GM12875 (cell line): ENCODE data around the gene CYP2A6.
"Not testable (repeated sequence)": the region's sequence is repeated elsewhere in the genome, so short reads cannot be mapped to it uniquely, and the experiment has no call there.

Experiments used
- H3K4me3 ChIP-seq: one replicate; pipeline ENCODE4 v1.5.1; 2011; ENCODE audit warnings: low read depth, low read length, control low read depth
- TF ChIP-seq, protein P1 (sequence below): IDR thresholded peaks from 2 replicates; pipeline ENCODE4 v1.5.1; 2011; ENCODE audit warnings: low read depth, mild to moderate bottlenecking, control low read depth, inconsistent platforms, low read length, moderate library complexity, borderline replicate concordance; ENCODE audit not compliant: insufficient read depth

CYP2A6 gene, protein sequence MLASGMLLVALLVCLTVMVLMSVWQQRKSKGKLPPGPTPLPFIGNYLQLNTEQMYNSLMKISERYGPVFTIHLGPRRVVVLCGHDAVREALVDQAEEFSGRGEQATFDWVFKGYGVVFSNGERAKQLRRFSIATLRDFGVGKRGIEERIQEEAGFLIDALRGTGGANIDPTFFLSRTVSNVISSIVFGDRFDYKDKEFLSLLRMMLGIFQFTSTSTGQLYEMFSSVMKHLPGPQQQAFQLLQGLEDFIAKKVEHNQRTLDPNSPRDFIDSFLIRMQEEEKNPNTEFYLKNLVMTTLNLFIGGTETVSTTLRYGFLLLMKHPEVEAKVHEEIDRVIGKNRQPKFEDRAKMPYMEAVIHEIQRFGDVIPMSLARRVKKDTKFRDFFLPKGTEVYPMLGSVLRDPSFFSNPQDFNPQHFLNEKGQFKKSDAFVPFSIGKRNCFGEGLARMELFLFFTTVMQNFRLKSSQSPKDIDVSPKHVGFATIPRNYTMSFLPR

GRCh38 chr19:40850277-40850676, at the start of gene CYP2A6:
TSS of gene CYP2A6 (minus strand) at chr19:40850447. CDS start at chr19:40850426, 21 bp downstream.
- not testable (repeated sequence) for H3K4me3 ChIP-seq

DNA sequence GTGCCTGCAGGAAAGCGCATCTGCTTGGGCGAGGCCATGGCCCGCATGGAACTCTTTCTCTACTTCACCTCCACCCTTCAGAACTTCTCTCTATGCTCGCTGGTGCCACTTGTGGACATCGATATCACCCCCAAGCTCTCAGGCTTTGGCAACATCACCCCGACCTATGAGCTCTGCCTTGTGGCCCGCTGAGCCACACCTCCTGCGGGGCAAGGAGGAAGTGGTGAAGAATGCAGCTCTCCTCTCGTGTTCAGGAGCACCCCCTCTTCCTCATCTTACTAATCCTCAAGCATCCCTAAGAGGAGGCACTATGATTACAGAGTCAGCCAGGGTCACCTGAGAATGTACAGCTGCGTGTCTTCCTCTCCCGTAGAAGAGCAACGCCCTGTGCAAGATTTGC, 49.7 kb upstream of the CYP2A6 start:
- H3K4me3 ChIP-seq, result not testable (repeated sequence)

- not testable (repeated sequence) for H3K4me3 ChIP-seq
These were observed 46.9 kb upstream of the CYP2A6 start for GRCh38 chr19:40896843-40897789.

GRCh38 chr19:40896418-40896796, 46.2 kb upstream of the CYP2A6 start:
- TF ChIP-seq, protein P1, sequence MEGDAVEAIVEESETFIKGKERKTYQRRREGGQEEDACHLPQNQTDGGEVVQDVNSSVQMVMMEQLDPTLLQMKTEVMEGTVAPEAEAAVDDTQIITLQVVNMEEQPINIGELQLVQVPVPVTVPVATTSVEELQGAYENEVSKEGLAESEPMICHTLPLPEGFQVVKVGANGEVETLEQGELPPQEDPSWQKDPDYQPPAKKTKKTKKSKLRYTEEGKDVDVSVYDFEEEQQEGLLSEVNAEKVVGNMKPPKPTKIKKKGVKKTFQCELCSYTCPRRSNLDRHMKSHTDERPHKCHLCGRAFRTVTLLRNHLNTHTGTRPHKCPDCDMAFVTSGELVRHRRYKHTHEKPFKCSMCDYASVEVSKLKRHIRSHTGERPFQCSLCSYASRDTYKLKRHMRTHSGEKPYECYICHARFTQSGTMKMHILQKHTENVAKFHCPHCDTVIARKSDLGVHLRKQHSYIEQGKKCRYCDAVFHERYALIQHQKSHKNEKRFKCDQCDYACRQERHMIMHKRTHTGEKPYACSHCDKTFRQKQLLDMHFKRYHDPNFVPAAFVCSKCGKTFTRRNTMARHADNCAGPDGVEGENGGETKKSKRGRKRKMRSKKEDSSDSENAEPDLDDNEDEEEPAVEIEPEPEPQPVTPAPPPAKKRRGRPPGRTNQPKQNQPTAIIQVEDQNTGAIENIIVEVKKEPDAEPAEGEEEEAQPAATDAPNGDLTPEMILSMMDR, result no peak
- H3K4me3 ChIP-seq, result no peak overlapping the region

DNA sequence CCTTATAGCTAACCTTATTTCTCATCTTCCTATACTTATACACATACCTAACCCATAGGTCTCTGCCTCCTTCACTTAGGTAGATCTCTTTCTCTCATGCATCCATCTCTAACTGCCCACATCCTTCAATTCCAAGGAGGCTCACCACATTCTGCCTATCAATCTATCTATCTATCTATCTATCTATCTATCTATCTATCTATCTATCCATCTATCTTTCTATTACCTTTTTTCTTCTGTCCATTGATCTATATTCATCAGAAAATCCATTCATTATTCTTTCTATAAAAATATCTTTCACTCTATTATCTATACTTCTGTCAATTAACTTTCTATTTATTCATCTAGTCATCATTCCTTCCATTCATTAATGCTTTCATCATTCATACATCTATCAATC, 42.9 kb upstream of the CYP2A6 start:
- H3K4me3 ChIP-seq, result no peak overlapping the region
- TF ChIP-seq, protein P1, result no peak

DNA sequence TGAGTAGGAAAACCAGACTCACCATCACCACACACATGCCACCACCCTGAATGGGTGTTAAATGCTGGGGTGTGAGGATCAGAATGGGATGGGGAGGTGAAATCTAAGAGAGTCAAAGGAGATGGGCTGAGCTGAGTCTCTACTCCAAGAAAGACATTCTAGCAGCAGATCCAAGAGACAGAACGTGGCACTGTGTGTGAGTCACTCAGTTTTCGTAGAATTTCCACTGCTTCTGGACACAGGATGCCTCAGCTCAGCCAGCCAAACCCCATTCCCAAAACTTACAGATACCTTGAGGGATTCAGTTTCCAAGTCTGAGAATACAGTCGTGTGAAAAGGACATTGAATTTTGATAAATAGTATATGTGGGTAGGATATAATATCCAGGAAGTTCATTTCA, 39.1 kb upstream of the CYP2A6 start:
- TF ChIP-seq, protein P1, result no peak
- no peak overlapping the region for H3K4me3 ChIP-seq

- TF ChIP-seq, protein P1, result no peak
These were observed 37.9 kb upstream of the CYP2A6 start for GRCh38 chr19:40888191-40888590.

GRCh38 chr19:40884187-40884931, 34.1 kb upstream of the CYP2A6 start:
- H3K4me3 ChIP-seq, result not testable (repeated sequence)

More at GRCh38 chr19:40888191-40888590, 37.9 kb upstream of the CYP2A6 start:
- no peak overlapping the region for H3K4me3 ChIP-seq

- not testable (repeated sequence) for H3K4me3 ChIP-seq
These were observed 31.8 kb upstream of the CYP2A6 start, which contains the start of gene CYP2A7 for GRCh38 chr19:40882062-40882461. TSS of gene CYP2A7 (minus strand) at chr19:40882231. CDS start at chr19:40882210, 21 bp downstream.

GRCh38 chr19:40879349-40879748, 29.1 kb upstream of the CYP2A6 start:
- H3K4me3 ChIP-seq, result not testable (repeated sequence)

DNA sequence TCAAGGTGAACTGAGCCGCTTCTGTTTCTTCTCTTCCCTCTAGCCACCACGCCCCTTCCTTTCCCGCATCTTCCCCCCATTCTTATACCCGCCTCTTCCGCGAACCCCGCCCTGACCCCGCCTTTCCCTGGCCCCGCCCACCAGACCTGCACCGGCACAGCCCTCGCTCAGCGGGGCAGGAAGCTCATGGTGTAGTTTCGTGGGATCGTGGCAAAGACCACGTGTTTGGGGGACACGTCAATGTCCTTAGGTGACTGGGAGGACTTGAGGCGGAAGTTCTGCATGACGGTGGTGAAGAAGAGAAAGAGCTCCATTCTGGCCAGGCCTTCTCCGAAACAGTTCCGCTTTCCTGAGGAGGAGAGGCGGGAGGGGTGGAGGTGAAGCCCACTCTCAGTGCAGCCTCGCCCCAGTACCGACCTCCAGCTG, 25.3 kb upstream of the CYP2A6 start:
- not testable (repeated sequence) for H3K4me3 ChIP-seq

- not testable (repeated sequence) for H3K4me3 ChIP-seq
These were observed 24.6 kb upstream of the CYP2A6 start for GRCh38 chr19:40874874-40875273.

GRCh38 chr19:40873873-40874272, 23.6 kb upstream of the CYP2A6 start:
- H3K4me3 ChIP-seq, result not testable (repeated sequence)
